Nephron progenitor cell (in vitro differentiated cells): Measurements from ENCODE around the gene STYXL1.

Experiments used
- DNase-seq: peaks from one replicate; pipeline ENCODE4 v3.0.0; 2021
- H3K27ac Mint-ChIP-seq: 2 replicates; pipeline ENCODE4 v1.8.0; 2021; ENCODE audit warnings: mild to moderate bottlenecking, moderate library complexity, mixed read lengths
- H3K27me3 Mint-ChIP-seq: 2 replicates; pipeline ENCODE4 v1.8.0; 2021; ENCODE audit warnings: mild to moderate bottlenecking, low read depth, mixed read lengths; ENCODE audit not compliant: poor library complexity
- H3K36me3 Mint-ChIP-seq: 2 replicates; pipeline ENCODE4 v1.8.0; 2021; ENCODE audit warnings: low read depth, mixed read lengths
- H3K4me1 Mint-ChIP-seq: 2 replicates; pipeline ENCODE4 v1.8.0; 2021; ENCODE audit warnings: mixed read lengths
- H3K4me3 Mint-ChIP-seq: 2 replicates; pipeline ENCODE4 v1.8.0; 2021; ENCODE audit warnings: mild to moderate bottlenecking, moderate library complexity, mixed read lengths
- H3K9me3 Mint-ChIP-seq: 2 replicates; pipeline ENCODE4 v1.8.0; 2021; ENCODE audit warnings: mild to moderate bottlenecking, moderate library complexity, mixed read lengths
- TF ChIP-seq, protein P1 (sequence below): fragments of 200-600 bp; sonication (generic); IDR thresholded peaks from 2 replicates; pipeline ENCODE4 v1.5.0; 2021; ENCODE audit warnings: antibody characterized with exemption

Gene STYXL1

DNA sequence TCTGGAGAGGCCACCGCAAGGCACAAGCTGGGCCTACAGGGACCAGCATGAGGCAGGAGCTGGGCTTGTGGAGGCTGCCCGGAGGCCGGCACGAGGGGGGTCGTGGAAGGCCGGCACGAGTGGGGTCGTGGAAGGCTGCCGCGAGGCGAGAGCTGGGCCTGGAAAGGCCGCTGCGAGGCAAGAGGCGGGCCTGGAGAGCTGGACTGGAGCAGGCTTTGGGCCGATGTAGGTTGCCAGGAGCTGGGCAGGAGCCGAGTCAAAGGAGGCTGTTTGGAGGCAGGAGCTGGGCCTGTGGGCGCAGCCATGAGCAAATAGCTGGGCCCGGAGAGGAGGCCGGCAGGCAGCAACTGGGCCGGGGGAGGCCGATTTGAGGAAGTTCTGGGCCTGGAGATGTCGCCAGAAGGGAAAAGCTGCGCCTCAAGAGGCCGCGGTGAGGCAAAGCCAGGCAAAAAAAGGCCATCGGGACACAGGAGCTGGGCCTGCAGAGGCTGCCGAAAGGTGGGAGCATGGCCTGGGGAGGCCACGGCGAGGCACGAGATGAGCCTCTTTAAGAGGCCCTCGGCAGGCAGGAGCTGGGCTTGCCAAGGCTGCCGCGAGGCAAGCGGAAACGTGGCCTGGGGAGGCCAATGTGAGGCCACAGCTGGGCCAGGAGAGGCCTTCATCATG is 26.6 kb upstream of the STYXL1 start:
- H3K4me3 Mint-ChIP-seq, result no peak overlapping the region
- DNase-seq, result no peak
- no peak overlapping the region for H3K27ac Mint-ChIP-seq
- TF ChIP-seq, protein P1, sequence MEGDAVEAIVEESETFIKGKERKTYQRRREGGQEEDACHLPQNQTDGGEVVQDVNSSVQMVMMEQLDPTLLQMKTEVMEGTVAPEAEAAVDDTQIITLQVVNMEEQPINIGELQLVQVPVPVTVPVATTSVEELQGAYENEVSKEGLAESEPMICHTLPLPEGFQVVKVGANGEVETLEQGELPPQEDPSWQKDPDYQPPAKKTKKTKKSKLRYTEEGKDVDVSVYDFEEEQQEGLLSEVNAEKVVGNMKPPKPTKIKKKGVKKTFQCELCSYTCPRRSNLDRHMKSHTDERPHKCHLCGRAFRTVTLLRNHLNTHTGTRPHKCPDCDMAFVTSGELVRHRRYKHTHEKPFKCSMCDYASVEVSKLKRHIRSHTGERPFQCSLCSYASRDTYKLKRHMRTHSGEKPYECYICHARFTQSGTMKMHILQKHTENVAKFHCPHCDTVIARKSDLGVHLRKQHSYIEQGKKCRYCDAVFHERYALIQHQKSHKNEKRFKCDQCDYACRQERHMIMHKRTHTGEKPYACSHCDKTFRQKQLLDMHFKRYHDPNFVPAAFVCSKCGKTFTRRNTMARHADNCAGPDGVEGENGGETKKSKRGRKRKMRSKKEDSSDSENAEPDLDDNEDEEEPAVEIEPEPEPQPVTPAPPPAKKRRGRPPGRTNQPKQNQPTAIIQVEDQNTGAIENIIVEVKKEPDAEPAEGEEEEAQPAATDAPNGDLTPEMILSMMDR, result no peak
- H3K9me3 Mint-ChIP-seq, result peaks cover 5% of the 10 kb centered on the region
- H3K4me1 Mint-ChIP-seq, result no peaks in the 10 kb centered on the region
- peaks cover 5% of the 10 kb centered on the region for H3K36me3 Mint-ChIP-seq
- H3K27me3 Mint-ChIP-seq, result peaks cover 5% of the 10 kb centered on the region

DNA sequence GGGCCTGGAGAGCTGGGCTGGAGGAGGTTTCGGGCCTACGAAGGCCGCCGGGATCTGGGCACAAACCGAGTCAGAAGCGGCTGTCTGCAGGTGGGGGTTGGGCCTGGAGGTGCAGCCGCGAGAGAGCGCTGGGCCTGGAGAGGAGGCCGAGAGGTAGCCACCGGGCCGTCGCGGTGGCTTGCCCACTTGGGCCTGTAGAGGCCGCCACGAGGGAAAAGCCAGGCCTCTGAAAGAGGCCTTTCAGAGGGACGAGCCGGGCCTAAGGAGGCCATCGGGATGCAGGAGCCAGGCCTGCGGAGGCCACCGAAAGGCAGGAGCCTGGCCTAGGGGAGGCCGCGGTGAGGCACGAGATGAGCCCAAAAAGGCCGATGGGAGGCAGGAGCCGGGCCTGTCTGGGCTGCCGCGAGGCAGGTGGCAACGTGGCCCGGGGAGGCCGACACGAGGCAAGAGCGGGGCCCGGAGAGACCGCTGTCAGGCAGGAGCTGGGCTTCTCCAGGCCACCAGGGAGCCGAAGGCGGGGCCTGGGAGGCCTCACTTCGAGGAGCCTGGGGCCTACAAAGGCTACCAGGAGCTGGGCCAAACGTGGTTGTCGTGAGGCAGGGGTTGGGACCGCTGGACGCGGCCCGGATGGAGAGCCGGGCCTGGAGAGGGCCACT is 25.7 kb upstream of the STYXL1 start:
- Mint-ChIP-seq H3K9me3 (peaks cover 5% of the 10 kb centered on the region), H3K27me3 (peaks cover 5% of the 10 kb centered on the region), H3K4me3 (no peak overlapping the region), H3K4me1 (no peaks in the 10 kb centered on the region), H3K36me3 (peaks cover 5% of the 10 kb centered on the region), H3K27ac (no peak overlapping the region)
- TF ChIP-seq, protein P1, result no peak
- no peak for DNase-seq

DNA sequence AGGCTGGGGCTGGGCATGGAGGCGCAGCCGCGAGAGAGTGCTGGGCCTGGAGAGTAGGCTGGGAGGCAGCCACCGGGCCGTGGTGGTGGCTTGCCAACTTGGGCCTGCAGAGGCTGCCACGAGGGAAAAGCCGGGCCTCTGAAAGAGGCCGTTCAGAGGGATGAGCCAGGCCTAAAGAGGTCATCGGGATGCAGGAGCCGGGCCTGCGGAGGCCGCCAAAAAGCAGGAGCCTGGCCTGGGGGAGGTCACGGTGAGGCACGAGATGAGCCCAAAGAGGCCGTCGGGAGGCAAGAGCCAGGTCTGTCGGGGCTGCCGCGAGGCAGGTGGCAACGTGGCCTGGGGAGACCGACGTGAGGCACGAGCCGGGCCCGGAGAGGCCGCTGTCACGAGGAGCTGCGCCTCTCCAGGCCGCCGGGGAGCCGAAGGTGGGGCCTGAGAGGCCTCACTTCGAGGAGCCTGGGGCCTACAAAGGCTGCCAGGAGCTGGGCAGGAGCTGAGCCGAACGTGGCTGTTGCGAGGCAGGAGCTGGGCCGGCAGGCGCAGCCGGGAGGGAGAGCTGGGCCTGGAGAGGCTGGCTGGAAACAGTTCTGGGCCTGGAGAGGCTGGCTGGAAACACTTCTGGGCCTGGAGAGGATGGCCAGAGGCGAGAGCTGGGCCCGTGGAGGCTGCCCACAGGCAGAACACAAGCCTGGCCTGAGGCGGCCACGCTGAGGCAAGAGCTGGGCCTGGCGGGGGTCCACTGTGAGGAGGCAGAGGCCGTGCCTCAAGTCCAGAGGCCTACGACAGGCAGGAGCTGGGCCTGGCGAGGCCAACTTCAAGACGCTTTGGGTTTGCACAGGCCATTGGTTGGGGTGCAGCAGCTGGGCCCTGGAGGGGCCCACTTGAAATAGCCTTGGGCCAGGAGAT is 24.7 kb upstream of the STYXL1 start:
- H3K27me3 Mint-ChIP-seq, result peaks cover 5% of the 10 kb centered on the region
- TF ChIP-seq, protein P1, result no peak
- peaks cover 5% of the 10 kb centered on the region for H3K9me3 Mint-ChIP-seq
- H3K36me3 Mint-ChIP-seq, result peaks cover 5% of the 10 kb centered on the region
- no peak overlapping the region for H3K27ac Mint-ChIP-seq
- H3K4me1 Mint-ChIP-seq, result no peaks in the 10 kb centered on the region
- DNase-seq, result no peak
- no peak overlapping the region for H3K4me3 Mint-ChIP-seq

DNA sequence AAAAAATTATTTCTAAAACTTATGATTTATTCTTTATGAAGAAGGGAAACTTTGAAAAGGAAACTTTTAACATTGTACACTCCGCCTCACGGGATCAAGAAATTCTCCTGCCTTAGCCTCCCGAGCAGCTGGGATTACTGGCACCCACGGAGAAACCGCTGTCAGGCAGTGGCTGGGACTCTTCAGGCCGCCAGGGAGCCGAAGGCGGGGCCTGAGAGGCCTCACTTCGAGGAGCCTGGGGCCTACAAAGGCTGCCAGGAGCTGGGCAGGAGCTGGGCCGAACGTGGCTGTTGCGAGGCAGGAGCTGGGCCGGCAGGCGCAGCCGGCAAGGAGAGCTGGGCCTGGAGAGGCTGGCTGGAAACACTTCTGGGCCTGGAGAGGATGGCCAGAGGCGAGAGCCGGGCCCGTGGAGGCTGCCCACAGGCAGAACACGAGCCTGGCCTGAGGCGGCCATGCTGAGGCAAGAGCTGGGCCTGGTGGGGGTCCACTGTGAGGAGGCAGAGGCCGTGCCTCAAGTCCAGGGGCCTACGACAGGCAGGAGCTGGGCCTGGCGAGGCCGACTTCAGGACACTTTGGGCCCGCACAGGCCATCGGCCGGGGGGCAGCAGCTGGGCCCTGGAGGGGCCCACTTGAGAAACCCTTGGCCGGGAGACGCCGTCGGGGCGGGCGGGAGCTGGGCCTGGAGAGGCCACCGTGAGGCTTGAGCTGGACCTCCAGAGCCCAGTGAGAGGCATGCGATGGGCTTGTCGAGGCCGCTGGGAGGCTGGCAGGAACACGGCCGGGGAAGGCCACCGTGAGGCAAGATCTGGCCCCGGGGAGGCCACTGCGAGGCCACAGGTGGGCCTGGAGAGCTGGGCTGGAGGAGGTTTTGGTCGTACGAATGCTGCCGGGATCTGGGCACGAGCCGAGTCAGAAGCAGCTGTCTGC is 23.8 kb upstream of the STYXL1 start:
- DNase-seq, result peak; percentile 12
- peak overlapping the region; percentile 64 for H3K27ac Mint-ChIP-seq

DNA sequence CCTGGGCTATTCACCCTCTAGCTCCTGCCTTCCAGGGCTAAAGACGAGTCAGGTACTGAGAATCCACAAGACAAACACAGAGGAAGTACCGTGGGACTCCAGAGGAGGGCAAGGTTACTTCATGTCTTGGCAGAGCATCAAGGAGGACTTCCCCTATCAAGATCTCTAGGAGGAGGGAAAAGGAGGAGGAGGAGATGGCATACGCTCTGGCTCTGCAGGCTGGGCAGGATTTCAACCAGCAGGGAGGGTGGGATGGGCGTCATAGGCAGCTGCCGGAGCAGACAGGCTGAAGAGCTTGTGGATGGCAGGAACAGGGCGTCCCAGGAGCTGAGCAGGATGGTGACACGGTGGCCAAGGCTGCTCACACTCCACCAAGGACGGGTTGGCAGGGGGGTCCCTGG is 21.4 kb upstream of the STYXL1 start:
- no peak for DNase-seq
- TF ChIP-seq, protein P1, result no peak
- no peak overlapping the region for H3K27ac Mint-ChIP-seq

More for the DNA sequence above, 23.8 kb upstream of the STYXL1 start:
- TF ChIP-seq, protein P1, result no peak
- no peaks in the 10 kb centered on the region for H3K4me1 Mint-ChIP-seq
- H3K36me3 Mint-ChIP-seq, result peaks cover 10% of the 10 kb centered on the region
- no peak overlapping the region for H3K4me3 Mint-ChIP-seq
- H3K27me3 Mint-ChIP-seq, result no peaks in the 10 kb centered on the region
- H3K9me3 Mint-ChIP-seq, result peaks cover 5% of the 10 kb centered on the region

More for the DNA sequence above, 21.4 kb upstream of the STYXL1 start:
- peaks cover 25% of the 10 kb centered on the region for H3K36me3 Mint-ChIP-seq
- H3K27me3 Mint-ChIP-seq, result peaks cover 3% of the 10 kb centered on the region
- no peak overlapping the region for H3K4me3 Mint-ChIP-seq
- no peaks in the 10 kb centered on the region for H3K9me3 Mint-ChIP-seq
- H3K4me1 Mint-ChIP-seq, result no peaks in the 10 kb centered on the region
